Measurements from ENCODE around the gene YIPF4. TPM values are rescaled to one million over a fixed set of nuclear protein-coding genes. Genes with fewer than 3 reads are reported as not detected.

Gene YIPF4
- total RNA-seq, 4 donors from 2014 or later, result 11.9 to 26.3 (median 21.3) TPM

Other genes starting within 250 kb of the YIPF4 start
- 10 to 100 TPM; 52.6 to 83.1 (median 61.1) TPM for gene DPY30, start 238.1 kb upstream of the YIPF4 start, total RNA-seq
- 10 to 100 TPM; 13.3 to 16.6 (median 14.4) TPM for gene SPAST, start 214.3 kb upstream of the YIPF4 start, total RNA-seq
- 10 to 100 TPM; 12.9 to 16.9 (median 15.3) TPM for gene SLC30A6, start 112.0 kb upstream of the YIPF4 start, total RNA-seq
- gene NLRC4, start 13.0 kb upstream of the YIPF4 start, total RNA-seq, result 1 to 10 TPM in 1 of 4 donors, under 1 TPM in 3; 0.42 to 3.1 (median 0.70) TPM
- gene BIRC6, start 79.1 kb downstream of the YIPF4 start, total RNA-seq, result 100 to 1,000 TPM in 1 of 4 donors, 10 to 100 TPM in 3; 74.2 to 103 (median 79.8) TPM

All from esophagus muscularis mucosa (tissue), 4 donors.